GM23338 (cell line): Measurements from ENCODE around the gene IL20RB. TPM values are rescaled to one million over a fixed set of nuclear protein-coding genes. Genes with fewer than 3 reads are reported as not detected.

Experiments
- ATAC-seq: fragments of 200-7000 bp; cut with Tn5 transposase; 3 replicates; pipeline ENCODE4 v1.9.1; 2020
- DNase-seq: peaks from one replicate; pipeline ENCODE4 v3.0.0-alpha.2; 2015; ENCODE audit warnings: low spot score
- H2AFZ ChIP-seq: fragments of 200-600 bp; sonication (generic); 2 replicates; pipeline ENCODE4 v1.8.0; 2016; ENCODE audit warnings: antibody characterized with exemption, mild to moderate bottlenecking, moderate library complexity
- H3F3A ChIP-seq: fragments of 200-600 bp; sonication (generic); replicated peaks from 2 replicates; pipeline ENCODE4 v1.8.0; 2017; ENCODE audit warnings: antibody characterized with exemption, mixed run types, low read depth
- H3K27ac ChIP-seq: fragments of 200-600 bp; sonication (generic); 2 replicates; pipeline ENCODE4 v1.6.1; 2016; ENCODE audit warnings: low read depth
- H3K27me3 ChIP-seq: fragments of 200-600 bp; sonication (generic); 2 replicates; pipeline ENCODE4 v1.8.0; 2016; ENCODE audit warnings: mild to moderate bottlenecking, mixed run types, moderate library complexity; ENCODE audit not compliant: insufficient read depth
- H3K36me3 ChIP-seq: fragments of 200-600 bp; sonication (generic); 2 replicates; pipeline ENCODE4 v1.8.0; 2016; ENCODE audit warnings: mild to moderate bottlenecking; ENCODE audit not compliant: insufficient read depth
- H3K4me1 ChIP-seq: fragments of 200-600 bp; sonication (generic); 2 replicates; pipeline ENCODE4 v1.8.0; 2016; ENCODE audit warnings: mild to moderate bottlenecking, moderate library complexity; ENCODE audit not compliant: insufficient read depth
- H3K4me2 ChIP-seq: fragments of 200-600 bp; sonication (generic); 2 replicates; pipeline ENCODE4 v1.7.1; 2017; ENCODE audit warnings: mixed run types
- H3K4me3 ChIP-seq: fragments of 200-600 bp; sonication (generic); 2 replicates; pipeline ENCODE4 v1.6.1; 2016; ENCODE audit warnings: mixed run types
- H3K79me2 ChIP-seq: fragments of 200-600 bp; sonication (generic); replicated peaks from 2 replicates; pipeline ENCODE4 v1.8.0; 2017; ENCODE audit warnings: mild to moderate bottlenecking; ENCODE audit not compliant: insufficient read depth
- H3K9me2 ChIP-seq: fragments of 200-600 bp; sonication (generic); 2 replicates; pipeline ENCODE4 v1.8.0; 2017; ENCODE audit not compliant: insufficient read depth
- H4K20me1 ChIP-seq: fragments of 200-600 bp; sonication (generic); replicated peaks from 2 replicates; pipeline ENCODE4 v1.8.0; 2017; ENCODE audit warnings: mild to moderate bottlenecking; ENCODE audit not compliant: insufficient read depth
- H3K27ac Mint-ChIP-seq: 2 replicates; pipeline ENCODE4 v1.8.0; 2020; ENCODE audit warnings: inconsistent platforms, mild to moderate bottlenecking, moderate library complexity, mixed read lengths
- H3K27me3 Mint-ChIP-seq: 3 replicates; pipeline ENCODE4 v1.8.0; 2022; ENCODE audit warnings: low read depth, mild to moderate bottlenecking, moderate library complexity, mixed read lengths, inconsistent platforms; ENCODE audit not compliant: insufficient read depth, poor library complexity
- H3K36me3 Mint-ChIP-seq: 3 replicates; pipeline ENCODE4 v1.8.0; 2021; ENCODE audit warnings: low read depth, mild to moderate bottlenecking, inconsistent platforms, moderate library complexity, mixed read lengths
- H3K4me1 Mint-ChIP-seq: 3 replicates; pipeline ENCODE4 v1.8.0; 2020; ENCODE audit warnings: mild to moderate bottlenecking, inconsistent platforms, mixed read lengths
- H3K4me3 Mint-ChIP-seq: 3 replicates; pipeline ENCODE4 v1.8.0; 2021; ENCODE audit warnings: moderate library complexity, mild to moderate bottlenecking, inconsistent platforms, mixed read lengths
- H3K9me3 Mint-ChIP-seq: 3 replicates; pipeline ENCODE4 v1.8.0; 2020; ENCODE audit warnings: moderate library complexity, mild to moderate bottlenecking, inconsistent platforms, mixed read lengths
- JUNB ChIP-seq: IDR thresholded peaks from one replicate; pipeline ENCODE4 v1.6.1; 2016; ENCODE audit warnings: antibody characterized with exemption; ENCODE audit not compliant: unreplicated experiment
- POLR2AphosphoS5 ChIP-seq: IDR thresholded peaks from 2 replicates; pipeline ENCODE4 v1.6.1; 2016; ENCODE audit warnings: antibody characterized with exemption, low read depth
- ZNF331 ChIP-seq: fragments of 250-450 bp; sonication (Bioruptor Pico); IDR thresholded peaks from 2 replicates; pipeline ENCODE4 v1.5.0; 2020; ENCODE audit warnings: low read depth, mild to moderate bottlenecking, moderate library complexity
- polyA plus RNA-seq: library from polyadenylated mRNA; unstranded; fragments of >200 nt; fragmentation: Nextera tagmentation; extraction: Ambion mirVana; gene quantifications from 2 replicates; pipeline ENCODE4 v1.2.1, GENCODE V29; 2016
- total RNA-seq: library from RNA; depleted of rRNA; stranded (reverse); fragments of >200 nt; shearing (Covaris generic); gene quantifications from 2 replicates; pipeline ENCODE4 v1.2.3, GENCODE V29; 2014
- TF ChIP-seq, protein P1 (sequence below): fragments of 250-450 bp; sonication (Bioruptor Pico); IDR thresholded peaks from 2 replicates; pipeline ENCODE4 v1.5.0; 2020; ENCODE audit warnings: mild to moderate bottlenecking, moderate library complexity

IL20RB gene
- total and polyA plus RNA-seq, 2 experiments from 2014 or later, result 1.7 to 4.6 TPM

- Mint-ChIP-seq H3K9me3 (peaks cover 7% of the 10 kb centered on the region), H3K4me1 (no peaks in the 10 kb centered on the region), H3K27me3 (no peaks in the 10 kb centered on the region), H3K36me3 (peaks cover 8% of the 10 kb centered on the region), H3K4me3 (no peak overlapping the region), H3K27ac (no peak overlapping the region)
- H3K9me2 ChIP-seq, result no peaks in the 10 kb centered on the region
- no peak for ATAC-seq
- H3F3A ChIP-seq, result no peaks in the 10 kb centered on the region
- TF ChIP-seq JUNB, result no peak
- H3K4me3 ChIP-seq, result no peak overlapping the region
- H3K27me3 ChIP-seq, result no peaks in the 10 kb centered on the region
- no peaks in the 10 kb centered on the region for H3K4me1 ChIP-seq
- DNase-seq, result no peak
- no peak overlapping the region for H3K27ac ChIP-seq
- H4K20me1 ChIP-seq, result no peaks in the 10 kb centered on the region
- H3K4me2 ChIP-seq, result no peak overlapping the region
- no peak overlapping the region for H2AFZ ChIP-seq
- no peaks in the 10 kb centered on the region for H3K36me3 ChIP-seq
- H3K79me2 ChIP-seq, result no peaks in the 10 kb centered on the region
These were observed 24.2 kb downstream of the IL20RB start for GRCh38 chr3:136982033-136982432.

- no peaks in the 10 kb centered on the region for H3K36me3 ChIP-seq
- H3K9me3 Mint-ChIP-seq, result peaks cover 11% of the 10 kb centered on the region
- no peak for ATAC-seq
- peaks cover 11% of the 10 kb centered on the region for H3K36me3 Mint-ChIP-seq
- H3K4me3 ChIP-seq, result no peak overlapping the region
- no peak for DNase-seq
- H3K27ac Mint-ChIP-seq, result no peak overlapping the region
- no peak overlapping the region for H2AFZ ChIP-seq
- TF ChIP-seq POLR2AphosphoS5, result no peak
- TF ChIP-seq JUNB, result no peak
- TF ChIP-seq, protein P1, sequence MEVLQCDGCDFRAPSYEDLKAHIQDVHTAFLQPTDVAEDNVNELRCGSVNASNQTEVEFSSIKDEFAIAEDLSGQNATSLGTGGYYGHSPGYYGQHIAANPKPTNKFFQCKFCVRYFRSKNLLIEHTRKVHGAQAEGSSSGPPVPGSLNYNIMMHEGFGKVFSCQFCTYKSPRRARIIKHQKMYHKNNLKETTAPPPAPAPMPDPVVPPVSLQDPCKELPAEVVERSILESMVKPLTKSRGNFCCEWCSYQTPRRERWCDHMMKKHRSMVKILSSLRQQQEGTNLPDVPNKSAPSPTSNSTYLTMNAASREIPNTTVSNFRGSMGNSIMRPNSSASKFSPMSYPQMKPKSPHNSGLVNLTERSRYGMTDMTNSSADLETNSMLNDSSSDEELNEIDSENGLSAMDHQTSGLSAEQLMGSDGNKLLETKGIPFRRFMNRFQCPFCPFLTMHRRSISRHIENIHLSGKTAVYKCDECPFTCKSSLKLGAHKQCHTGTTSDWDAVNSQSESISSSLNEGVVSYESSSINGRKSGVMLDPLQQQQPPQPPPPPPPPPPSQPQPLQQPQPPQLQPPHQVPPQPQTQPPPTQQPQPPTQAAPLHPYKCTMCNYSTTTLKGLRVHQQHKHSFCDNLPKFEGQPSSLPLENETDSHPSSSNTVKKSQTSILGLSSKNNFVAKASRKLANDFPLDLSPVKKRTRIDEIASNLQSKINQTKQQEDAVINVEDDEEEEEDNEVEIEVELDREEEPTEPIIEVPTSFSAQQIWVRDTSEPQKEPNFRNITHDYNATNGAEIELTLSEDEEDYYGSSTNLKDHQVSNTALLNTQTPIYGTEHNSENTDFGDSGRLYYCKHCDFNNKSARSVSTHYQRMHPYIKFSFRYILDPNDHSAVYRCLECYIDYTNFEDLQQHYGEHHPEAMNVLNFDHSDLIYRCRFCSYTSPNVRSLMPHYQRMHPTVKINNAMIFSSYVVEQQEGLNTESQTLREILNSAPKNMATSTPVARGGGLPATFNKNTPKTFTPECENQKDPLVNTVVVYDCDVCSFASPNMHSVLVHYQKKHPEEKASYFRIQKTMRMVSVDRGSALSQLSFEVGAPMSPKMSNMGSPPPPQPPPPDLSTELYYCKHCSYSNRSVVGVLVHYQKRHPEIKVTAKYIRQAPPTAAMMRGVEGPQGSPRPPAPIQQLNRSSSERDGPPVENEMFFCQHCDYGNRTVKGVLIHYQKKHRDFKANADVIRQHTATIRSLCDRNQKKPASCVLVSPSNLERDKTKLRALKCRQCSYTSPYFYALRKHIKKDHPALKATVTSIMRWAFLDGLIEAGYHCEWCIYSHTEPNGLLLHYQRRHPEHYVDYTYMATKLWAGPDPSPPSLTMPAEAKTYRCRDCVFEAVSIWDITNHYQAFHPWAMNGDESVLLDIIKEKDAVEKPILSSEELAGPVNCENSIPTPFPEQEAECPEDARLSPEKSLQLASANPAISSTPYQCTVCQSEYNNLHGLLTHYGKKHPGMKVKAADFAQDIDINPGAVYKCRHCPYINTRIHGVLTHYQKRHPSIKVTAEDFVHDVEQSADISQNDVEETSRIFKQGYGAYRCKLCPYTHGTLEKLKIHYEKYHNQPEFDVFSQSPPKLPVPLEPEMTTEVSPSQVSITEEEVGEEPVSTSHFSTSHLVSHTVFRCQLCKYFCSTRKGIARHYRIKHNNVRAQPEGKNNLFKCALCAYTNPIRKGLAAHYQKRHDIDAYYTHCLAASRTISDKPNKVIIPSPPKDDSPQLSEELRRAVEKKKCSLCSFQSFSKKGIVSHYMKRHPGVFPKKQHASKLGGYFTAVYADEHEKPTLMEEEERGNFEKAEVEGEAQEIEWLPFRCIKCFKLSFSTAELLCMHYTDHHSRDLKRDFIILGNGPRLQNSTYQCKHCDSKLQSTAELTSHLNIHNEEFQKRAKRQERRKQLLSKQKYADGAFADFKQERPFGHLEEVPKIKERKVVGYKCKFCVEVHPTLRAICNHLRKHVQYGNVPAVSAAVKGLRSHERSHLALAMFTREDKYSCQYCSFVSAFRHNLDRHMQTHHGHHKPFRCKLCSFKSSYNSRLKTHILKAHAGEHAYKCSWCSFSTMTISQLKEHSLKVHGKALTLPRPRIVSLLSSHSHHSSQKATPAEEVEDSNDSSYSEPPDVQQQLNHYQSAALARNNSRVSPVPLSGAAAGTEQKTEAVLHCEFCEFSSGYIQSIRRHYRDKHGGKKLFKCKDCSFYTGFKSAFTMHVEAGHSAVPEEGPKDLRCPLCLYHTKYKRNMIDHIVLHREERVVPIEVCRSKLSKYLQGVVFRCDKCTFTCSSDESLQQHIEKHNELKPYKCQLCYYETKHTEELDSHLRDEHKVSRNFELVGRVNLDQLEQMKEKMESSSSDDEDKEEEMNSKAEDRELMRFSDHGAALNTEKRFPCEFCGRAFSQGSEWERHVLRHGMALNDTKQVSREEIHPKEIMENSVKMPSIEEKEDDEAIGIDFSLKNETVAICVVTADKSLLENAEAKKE (CRISPR knock-in tag), result no peak
- no peak for TF ChIP-seq ZNF331 (CRISPR knock-in tag)
- no peak overlapping the region for H3K27ac ChIP-seq
- no peaks in the 10 kb centered on the region for H3K27me3 Mint-ChIP-seq
- no peak overlapping the region for H3K4me2 ChIP-seq
- H3F3A ChIP-seq, result no peaks in the 10 kb centered on the region
- H3K9me2 ChIP-seq, result no peaks in the 10 kb centered on the region
- no peaks in the 10 kb centered on the region for H3K27me3 ChIP-seq
- H3K4me3 Mint-ChIP-seq, result no peak overlapping the region
- H3K79me2 ChIP-seq, result no peaks in the 10 kb centered on the region
- no peaks in the 10 kb centered on the region for H3K4me1 ChIP-seq
- no peaks in the 10 kb centered on the region for H4K20me1 ChIP-seq
- no peaks in the 10 kb centered on the region for H3K4me1 Mint-ChIP-seq
These were observed 24.8 kb downstream of the IL20RB start for GRCh38 chr3:136982520-136983138.
